Osteoblast (primary cell): ENCODE data around the gene PLCB4. TPM values are rescaled to one million over a fixed set of nuclear protein-coding genes. Genes with fewer than 3 reads are reported as not detected.

Experiments
- DNase-seq: peaks from one replicate; pipeline ENCODE4 v3.0.0; 2011; ENCODE audit warnings: low spot score, mixed read lengths; ENCODE audit not compliant: insufficient read length; ENCODE audit errors: missing footprints
- H2AFZ ChIP-seq: 2 replicates; pipeline ENCODE4 v1.6.0; 2011; ENCODE audit warnings: mild to moderate bottlenecking, low read length
- H3K27ac ChIP-seq: 2 replicates; pipeline ENCODE4 v1.5.1; 2011; ENCODE audit warnings: mild to moderate bottlenecking, low read depth, low read length, moderate library complexity
- H3K27me3 ChIP-seq: 2 replicates; pipeline ENCODE4 v1.6.0; 2012; ENCODE audit warnings: mild to moderate bottlenecking, control low read depth, inconsistent platforms, low read length, moderate library complexity; ENCODE audit not compliant: insufficient read depth
- H3K36me3 ChIP-seq: 2 replicates; pipeline ENCODE4 v1.5.1; 2011; ENCODE audit warnings: mild to moderate bottlenecking, low read length, control low read depth, moderate library complexity; ENCODE audit not compliant: insufficient read depth
- H3K4me1 ChIP-seq: 2 replicates; pipeline ENCODE4 v1.5.1; 2011; ENCODE audit warnings: mild to moderate bottlenecking, low read length, control low read depth, moderate library complexity; ENCODE audit not compliant: insufficient read depth
- H3K4me2 ChIP-seq: 2 replicates; pipeline ENCODE4 v1.6.0; 2011; ENCODE audit warnings: mild to moderate bottlenecking, low read length; ENCODE audit not compliant: insufficient read depth
- H3K4me3 ChIP-seq: fragments of 200-600 bp; sonication (generic); 3 replicates; pipeline ENCODE4 v1.5.1; 2012; ENCODE audit warnings: mild to moderate bottlenecking, low read length, inconsistent platforms; ENCODE audit not compliant: insufficient read depth
- H3K79me2 ChIP-seq: 2 replicates; pipeline ENCODE4 v1.6.0; 2012; ENCODE audit warnings: mild to moderate bottlenecking, low read length, control low read depth, inconsistent platforms; ENCODE audit not compliant: insufficient read depth
- H3K9me3 ChIP-seq: 2 replicates; pipeline ENCODE4 v1.5.1; 2011; ENCODE audit warnings: low read depth, low read length, control low read depth
- H4K20me1 ChIP-seq: 2 replicates; pipeline ENCODE4 v1.6.0; 2012; ENCODE audit warnings: mild to moderate bottlenecking, low read length, control low read depth; ENCODE audit not compliant: insufficient read depth
- total RNA-seq: library from RNA; depleted of rRNA; stranded (reverse); fragments of >200 nt; gene quantifications from 2 replicates; pipeline ENCODE4 v1.2.3, GENCODE V29; 2012
- TF ChIP-seq, protein P1 (sequence below): IDR thresholded peaks from 2 replicates; pipeline ENCODE4 v1.5.1; 2011; ENCODE audit warnings: mild to moderate bottlenecking, low read depth, low read length, moderate library complexity; ENCODE audit errors: extremely low read depth

Gene PLCB4
- total RNA-seq, 1 donor = 13.0 TPM

DNA sequence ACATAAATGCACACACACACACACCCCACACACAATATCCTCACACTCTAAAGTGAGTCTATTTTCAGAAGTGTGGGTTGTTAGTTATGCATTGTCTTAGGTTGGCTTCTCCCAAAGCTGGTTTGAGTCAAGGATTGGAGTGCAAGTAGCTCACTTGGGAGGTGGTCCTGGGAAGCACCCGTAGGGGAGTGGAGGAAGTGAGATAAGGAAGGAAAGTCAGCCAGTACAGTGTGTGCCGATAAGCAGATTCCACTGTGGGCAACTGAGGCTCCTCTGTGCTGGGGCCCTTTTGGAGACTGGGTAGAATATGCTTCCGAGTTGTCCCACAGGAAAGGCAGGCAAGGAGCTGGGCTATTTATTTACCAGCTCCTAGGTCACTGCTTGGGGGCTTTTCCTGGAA, 67.2 kb downstream of the PLCB4 start:
- Histone ChIP-seq H3K27ac (no peak overlapping the region), H4K20me1 (no peaks in the 10 kb centered on the region), H3K4me3 (no peak overlapping the region), H3K9me3 (peaks cover 5% of the 10 kb centered on the region), H2AFZ (no peak overlapping the region), H3K27me3 (no peaks in the 10 kb centered on the region), H3K4me1 (no peaks in the 10 kb centered on the region), H3K4me2 (no peak overlapping the region), H3K79me2 (peaks cover 24% of the 10 kb centered on the region), H3K36me3 (peaks cover 8% of the 10 kb centered on the region)
- no peak for DNase-seq
- TF ChIP-seq, protein P1, sequence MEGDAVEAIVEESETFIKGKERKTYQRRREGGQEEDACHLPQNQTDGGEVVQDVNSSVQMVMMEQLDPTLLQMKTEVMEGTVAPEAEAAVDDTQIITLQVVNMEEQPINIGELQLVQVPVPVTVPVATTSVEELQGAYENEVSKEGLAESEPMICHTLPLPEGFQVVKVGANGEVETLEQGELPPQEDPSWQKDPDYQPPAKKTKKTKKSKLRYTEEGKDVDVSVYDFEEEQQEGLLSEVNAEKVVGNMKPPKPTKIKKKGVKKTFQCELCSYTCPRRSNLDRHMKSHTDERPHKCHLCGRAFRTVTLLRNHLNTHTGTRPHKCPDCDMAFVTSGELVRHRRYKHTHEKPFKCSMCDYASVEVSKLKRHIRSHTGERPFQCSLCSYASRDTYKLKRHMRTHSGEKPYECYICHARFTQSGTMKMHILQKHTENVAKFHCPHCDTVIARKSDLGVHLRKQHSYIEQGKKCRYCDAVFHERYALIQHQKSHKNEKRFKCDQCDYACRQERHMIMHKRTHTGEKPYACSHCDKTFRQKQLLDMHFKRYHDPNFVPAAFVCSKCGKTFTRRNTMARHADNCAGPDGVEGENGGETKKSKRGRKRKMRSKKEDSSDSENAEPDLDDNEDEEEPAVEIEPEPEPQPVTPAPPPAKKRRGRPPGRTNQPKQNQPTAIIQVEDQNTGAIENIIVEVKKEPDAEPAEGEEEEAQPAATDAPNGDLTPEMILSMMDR = no peak

DNA sequence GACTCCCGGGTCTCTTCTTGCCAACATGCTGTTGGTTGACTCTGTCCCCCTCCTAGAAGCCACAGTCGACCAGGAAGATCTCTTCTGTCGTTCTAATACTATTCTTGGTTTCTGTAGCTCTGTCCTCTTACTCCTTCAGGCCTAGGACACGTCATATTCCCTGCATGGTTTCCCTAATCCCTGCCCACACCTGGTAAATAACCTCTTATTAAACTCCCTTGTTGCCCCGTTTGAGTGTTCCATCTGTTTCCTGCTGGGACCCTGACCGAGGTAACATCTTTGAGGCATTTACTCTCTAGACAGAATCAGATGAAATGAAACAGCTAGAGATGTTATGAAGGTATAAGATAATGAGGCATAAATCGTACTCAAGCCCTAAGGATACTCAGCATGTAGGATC, 68.1 kb downstream of the PLCB4 start:
- Histone ChIP-seq H3K27me3 (no peaks in the 10 kb centered on the region), H3K4me1 (no peaks in the 10 kb centered on the region), H3K79me2 (peaks cover 22% of the 10 kb centered on the region), H4K20me1 (no peaks in the 10 kb centered on the region), H3K4me3 (no peak overlapping the region), H2AFZ (no peak overlapping the region), H3K9me3 (peaks cover under 1% of the 10 kb centered on the region), H3K27ac (no peak overlapping the region), H3K4me2 (no peak overlapping the region), H3K36me3 (peaks cover under 1% of the 10 kb centered on the region)
- TF ChIP-seq, protein P1 = no peak
- DNase-seq = no peak

DNA sequence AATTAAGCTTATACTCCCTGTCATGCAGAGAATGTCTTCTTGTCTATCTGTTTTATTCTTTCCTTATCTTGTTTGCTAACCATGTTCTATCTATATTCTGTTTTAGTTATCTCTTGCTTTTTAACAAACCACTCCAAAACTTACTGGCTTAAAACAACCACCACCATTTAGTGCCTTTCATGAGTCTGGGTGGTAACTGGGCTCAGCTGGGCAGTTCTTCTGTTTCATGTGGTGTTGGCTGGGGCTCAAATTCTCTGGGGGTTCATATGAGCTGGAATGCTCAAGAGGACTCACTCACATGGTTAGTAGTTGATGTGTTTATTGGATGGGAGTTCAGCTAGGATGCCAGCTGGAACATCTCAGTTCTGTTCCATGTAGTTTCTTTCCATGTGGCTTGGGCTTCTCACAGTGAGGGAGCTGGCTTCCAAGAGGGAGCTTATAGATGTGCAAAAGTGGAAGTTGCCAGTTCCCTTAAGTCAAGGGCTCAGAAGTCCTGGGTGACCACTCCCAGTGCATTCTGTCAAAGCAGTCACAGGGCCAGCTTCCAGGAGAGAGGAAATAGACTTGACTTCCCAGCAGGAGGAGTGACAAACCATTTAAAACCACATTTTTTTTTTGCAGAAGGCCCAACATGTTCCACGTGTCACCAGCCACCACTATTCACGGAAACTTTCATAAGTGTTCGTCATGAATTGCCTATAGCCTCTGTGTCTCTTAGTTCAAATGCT, 70.4 kb downstream of the PLCB4 start:
- no peaks in the 10 kb centered on the region for H3K9me3 ChIP-seq
- H3K27ac ChIP-seq = no peak overlapping the region
- no peak for DNase-seq
- H3K36me3 ChIP-seq = no peaks in the 10 kb centered on the region
- H3K79me2 ChIP-seq = peaks cover 28% of the 10 kb centered on the region
- no peak overlapping the region for H2AFZ ChIP-seq
- H3K27me3 ChIP-seq = no peaks in the 10 kb centered on the region
- TF ChIP-seq, protein P1 = no peak
- H4K20me1 ChIP-seq = no peaks in the 10 kb centered on the region
- no peak overlapping the region for H3K4me3 ChIP-seq
- H3K4me2 ChIP-seq = no peak overlapping the region
- H3K4me1 ChIP-seq = no peaks in the 10 kb centered on the region

DNA sequence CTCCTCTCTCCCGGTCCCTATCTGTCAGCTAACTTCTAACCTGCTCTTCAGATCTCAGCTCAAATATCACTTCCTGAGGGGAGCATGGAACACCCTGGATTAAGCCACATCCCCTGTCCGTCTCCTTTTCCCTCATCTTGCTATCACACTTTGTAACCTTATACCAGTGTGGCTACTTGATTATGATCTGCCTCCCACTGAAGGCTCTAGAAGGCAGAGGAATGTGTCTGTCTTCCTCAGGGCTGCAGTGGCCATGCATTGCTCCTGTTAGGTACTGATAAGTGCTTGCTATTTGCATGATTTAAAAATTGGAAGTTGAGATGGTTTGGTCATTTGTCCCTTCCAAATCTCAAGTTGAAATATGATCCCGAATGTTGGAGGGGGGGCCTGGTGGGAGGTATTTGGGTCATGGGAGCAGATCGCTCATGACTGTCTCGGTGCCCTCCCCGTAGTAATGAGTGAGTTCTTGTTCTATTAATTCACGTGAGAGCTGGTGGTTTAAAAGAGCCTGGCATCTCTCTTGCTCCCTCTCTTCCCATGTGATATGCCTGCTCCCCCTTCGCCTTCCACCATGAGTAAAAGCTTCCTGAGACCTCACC, 71.4 kb downstream of the PLCB4 start:
- no peak for DNase-seq
- no peaks in the 10 kb centered on the region for H3K9me3 ChIP-seq
- TF ChIP-seq, protein P1 = no peak
- H2AFZ ChIP-seq = no peak overlapping the region
- no peak overlapping the region for H3K4me2 ChIP-seq
- H3K27ac ChIP-seq = no peak overlapping the region
- no peaks in the 10 kb centered on the region for H4K20me1 ChIP-seq
- peaks cover 33% of the 10 kb centered on the region for H3K79me2 ChIP-seq
- no peaks in the 10 kb centered on the region for H3K27me3 ChIP-seq
- H3K36me3 ChIP-seq = no peaks in the 10 kb centered on the region
- no peak overlapping the region for H3K4me3 ChIP-seq
- no peaks in the 10 kb centered on the region for H3K4me1 ChIP-seq
